ENCODE data around the gene MAST4.

DNA sequence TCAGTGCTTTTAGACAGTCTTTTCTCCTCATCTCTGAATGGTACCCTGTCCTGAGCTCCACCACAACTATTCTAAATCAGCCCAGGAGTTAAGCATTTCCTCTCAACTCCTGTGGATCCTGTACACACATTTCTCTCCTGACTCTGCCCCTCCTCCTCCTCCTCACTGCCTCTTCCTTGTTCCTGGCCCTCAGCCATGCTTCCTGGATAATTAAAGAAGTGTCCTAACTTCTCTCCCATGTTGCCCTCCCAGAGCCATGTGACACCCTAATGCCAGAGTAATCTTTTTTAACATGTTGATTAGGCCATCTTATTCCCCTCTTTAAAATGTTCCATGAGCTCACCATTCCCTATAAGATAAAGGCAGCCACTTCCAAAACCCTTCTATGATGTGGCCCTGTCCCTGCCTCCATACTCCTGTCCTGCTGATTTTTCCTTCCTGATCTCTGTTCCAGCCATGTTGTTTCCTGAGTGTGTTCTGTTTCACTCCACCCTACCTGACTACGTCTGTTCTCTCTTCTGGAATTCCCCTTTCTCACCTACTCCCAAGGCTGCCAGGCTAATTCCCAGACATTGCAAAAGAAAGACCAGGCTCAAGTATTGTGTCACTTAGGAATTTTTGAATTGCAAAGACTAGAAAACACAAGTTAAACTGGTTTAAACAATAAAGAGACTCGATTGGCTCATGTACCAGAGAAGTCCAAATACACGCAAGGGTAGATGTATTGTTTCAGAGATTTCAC, 295.2 kb downstream of the MAST4 start:
- no peak for TF ChIP-seq EP300 (IDR thresholded peaks at IDR 0.05; ENCODE audit: low read depth in 2 of 2, low read length in 2 of 2)
- TF ChIP-seq EP300 (CRISPR knock-in tag; IDR thresholded peaks at IDR 0.05; ENCODE audit: borderline replicate concordance), result no peak
- TF ChIP-seq, protein P1, sequence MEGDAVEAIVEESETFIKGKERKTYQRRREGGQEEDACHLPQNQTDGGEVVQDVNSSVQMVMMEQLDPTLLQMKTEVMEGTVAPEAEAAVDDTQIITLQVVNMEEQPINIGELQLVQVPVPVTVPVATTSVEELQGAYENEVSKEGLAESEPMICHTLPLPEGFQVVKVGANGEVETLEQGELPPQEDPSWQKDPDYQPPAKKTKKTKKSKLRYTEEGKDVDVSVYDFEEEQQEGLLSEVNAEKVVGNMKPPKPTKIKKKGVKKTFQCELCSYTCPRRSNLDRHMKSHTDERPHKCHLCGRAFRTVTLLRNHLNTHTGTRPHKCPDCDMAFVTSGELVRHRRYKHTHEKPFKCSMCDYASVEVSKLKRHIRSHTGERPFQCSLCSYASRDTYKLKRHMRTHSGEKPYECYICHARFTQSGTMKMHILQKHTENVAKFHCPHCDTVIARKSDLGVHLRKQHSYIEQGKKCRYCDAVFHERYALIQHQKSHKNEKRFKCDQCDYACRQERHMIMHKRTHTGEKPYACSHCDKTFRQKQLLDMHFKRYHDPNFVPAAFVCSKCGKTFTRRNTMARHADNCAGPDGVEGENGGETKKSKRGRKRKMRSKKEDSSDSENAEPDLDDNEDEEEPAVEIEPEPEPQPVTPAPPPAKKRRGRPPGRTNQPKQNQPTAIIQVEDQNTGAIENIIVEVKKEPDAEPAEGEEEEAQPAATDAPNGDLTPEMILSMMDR (CRISPR knock-in tag; IDR thresholded peaks at IDR 0.05), result no peak
- no peak for TF ChIP-seq TRIM24 (CRISPR knock-in tag; IDR thresholded peaks at IDR 0.05)
- no peak for TF ChIP-seq KDM4B (CRISPR knock-in tag; IDR thresholded peaks at IDR 0.05)
- TF ChIP-seq MEF2D (CRISPR knock-in tag; IDR thresholded peaks at IDR 0.05), result no peak
- TF ChIP-seq, protein P2, sequence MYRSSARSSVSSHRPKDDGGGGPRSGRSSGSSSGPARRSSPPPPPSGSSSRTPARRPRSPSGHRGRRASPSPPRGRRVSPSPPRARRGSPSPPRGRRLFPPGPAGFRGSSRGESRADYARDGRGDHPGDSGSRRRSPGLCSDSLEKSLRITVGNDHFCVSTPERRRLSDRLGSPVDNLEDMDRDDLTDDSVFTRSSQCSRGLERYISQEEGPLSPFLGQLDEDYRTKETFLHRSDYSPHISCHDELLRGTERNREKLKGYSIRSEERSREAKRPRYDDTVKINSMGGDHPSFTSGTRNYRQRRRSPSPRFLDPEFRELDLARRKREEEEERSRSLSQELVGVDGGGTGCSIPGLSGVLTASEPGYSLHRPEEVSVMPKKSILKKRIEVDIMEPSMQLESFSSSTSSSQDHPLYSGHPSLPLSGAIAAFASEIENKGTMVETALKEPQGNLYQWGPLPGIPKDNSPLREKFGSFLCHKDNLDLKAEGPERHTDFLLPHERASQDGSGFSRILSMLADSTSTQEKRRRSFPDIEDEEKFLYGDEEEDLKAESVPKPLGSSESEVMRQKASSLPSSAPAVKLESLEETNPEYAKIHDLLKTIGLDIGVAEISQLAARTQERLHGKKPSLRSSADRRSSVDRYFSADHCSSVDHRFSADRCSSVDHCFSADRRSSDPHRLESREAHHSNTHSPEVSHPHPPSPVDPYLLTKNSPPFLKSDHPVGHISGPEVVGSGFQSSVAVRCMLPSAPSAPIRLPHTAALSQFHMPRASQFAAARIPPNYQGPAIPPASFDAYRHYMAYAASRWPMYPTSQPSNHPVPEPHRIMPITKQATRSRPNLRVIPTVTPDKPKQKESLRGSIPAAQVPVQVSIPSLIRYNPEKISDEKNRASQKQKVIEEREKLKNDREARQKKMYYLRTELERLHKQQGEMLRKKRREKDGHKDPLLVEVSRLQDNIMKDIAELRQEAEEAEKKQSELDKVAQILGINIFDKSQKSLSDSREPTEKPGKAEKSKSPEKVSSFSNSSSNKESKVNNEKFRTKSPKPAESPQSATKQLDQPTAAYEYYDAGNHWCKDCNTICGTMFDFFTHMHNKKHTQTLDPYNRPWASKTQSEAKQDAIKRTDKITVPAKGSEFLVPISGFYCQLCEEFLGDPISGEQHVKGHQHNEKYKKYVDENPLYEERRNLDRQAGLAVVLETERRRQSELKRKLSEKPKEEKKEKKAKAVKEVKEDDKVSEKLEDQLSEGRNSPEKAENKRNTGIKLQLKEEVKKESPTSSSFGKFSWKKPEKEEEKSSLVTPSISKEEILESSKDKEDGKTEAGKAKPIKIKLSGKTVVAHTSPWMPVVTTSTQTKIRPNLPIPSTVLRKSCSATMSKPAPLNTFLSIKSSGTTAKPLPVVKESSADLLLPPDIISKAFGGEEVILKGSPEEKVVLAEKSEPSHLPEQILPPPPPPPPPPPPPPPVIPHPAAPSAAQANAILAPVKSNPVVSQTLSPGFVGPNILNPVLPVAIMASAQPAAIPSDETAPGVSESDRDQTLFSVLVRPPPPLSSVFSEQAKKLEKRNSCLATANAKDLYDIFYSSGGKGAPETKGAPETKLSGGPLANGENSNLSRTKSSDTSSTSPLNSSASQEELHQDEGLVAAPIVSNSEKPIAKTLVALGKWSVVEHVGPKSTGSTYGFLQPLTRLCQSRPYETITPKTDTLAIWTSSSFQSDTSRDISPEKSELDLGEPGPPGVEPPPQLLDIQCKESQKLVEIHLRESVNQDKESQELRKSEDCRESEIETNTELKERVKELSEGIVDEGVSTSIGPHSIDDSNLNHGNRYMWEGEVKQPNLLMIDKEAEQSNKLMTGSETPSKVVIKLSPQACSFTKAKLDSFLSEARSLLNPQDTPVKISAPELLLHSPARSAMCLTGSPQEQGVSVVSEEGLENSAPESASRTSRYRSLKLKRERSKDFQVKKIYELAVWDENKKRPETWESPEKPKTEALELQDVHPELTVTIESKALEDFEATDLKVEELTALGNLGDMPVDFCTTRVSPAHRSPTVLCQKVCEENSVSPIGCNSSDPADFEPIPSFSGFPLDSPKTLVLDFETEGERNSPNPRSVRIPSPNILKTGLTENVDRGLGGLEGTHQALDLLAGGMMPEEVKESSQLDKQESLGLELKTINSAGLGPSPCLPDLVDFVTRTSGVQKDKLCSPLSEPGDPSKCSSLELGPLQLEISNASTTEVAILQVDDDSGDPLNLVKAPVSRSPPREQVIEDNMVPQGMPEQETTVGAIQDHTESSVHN (CRISPR knock-in tag; IDR thresholded peaks at IDR 0.05), result no peak
- no peak for TF ChIP-seq CHD4 (IDR thresholded peaks at IDR 0.05; ENCODE audit: borderline replicate concordance, low read length)
- TF ChIP-seq BRD4 (CRISPR knock-in tag; IDR thresholded peaks at IDR 0.05), result no peak
- TF ChIP-seq ZNF3 (CRISPR knock-in tag; IDR thresholded peaks at IDR 0.05), result no peak
- TF ChIP-seq, protein P3, sequence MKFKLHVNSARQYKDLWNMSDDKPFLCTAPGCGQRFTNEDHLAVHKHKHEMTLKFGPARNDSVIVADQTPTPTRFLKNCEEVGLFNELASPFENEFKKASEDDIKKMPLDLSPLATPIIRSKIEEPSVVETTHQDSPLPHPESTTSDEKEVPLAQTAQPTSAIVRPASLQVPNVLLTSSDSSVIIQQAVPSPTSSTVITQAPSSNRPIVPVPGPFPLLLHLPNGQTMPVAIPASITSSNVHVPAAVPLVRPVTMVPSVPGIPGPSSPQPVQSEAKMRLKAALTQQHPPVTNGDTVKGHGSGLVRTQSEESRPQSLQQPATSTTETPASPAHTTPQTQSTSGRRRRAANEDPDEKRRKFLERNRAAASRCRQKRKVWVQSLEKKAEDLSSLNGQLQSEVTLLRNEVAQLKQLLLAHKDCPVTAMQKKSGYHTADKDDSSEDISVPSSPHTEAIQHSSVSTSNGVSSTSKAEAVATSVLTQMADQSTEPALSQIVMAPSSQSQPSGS (CRISPR knock-in tag; IDR thresholded peaks at IDR 0.05), result no peak

Measured in HepG2 (cell line).